ENCODE data around the gene NELL1. TPM values are rescaled to one million over a fixed set of nuclear protein-coding genes. Genes with fewer than 3 reads are reported as not detected.

NELL1 gene
- total RNA-seq, 1 experiment from 2014 or later, result 0.22 TPM

DNA sequence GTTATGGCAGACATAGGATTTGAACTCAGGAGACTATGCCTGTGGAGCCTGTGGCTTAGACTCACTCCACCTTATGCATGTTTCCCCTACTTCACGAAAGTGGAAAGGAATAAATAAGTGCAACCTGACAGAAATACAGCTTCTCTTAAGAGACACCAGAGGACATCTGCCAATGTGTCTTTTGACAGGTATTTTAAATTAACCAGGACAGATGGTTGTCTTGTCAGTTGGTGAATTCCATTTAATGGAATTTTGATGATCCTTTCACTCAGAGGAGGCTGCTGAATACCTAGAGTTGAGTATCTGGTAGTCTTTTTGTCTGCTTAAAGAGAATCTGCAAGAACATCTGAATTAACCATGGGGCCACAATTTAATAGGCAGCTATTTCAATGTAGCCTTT lies 46.1 kb downstream of the NELL1 start:
- Histone ChIP-seq H2BK120ac (ENCODE audit: low read depth, low read length, poor library complexity, severe bottlenecking) (no peak overlapping the region), H3K27ac (ENCODE audit: insufficient read length, low read depth, low read length) (no peak overlapping the region), H3K9ac (ENCODE audit: extremely low read depth, insufficient read length, low read length) (no peak overlapping the region), H3K23me2 (ENCODE audit: insufficient read length, low read depth, low read length, poor library complexity, severe bottlenecking) (no peaks in the 10 kb centered on the region), H2AK5ac (ENCODE audit: insufficient read length, low read length) (no peak overlapping the region), H2AFZ (ENCODE audit: low read length) (no peak overlapping the region), H3K9me3 (ENCODE audit: control insufficient read depth, low read depth, low read length) (no peaks in the 10 kb centered on the region), H4K8ac (replicated peaks; ENCODE audit: insufficient read length, low read depth, low read length) (no peak overlapping the region), H2BK20ac (ENCODE audit: low read depth, low read length, poor library complexity, severe bottlenecking) (no peak overlapping the region), H4K5ac (ENCODE audit: insufficient read length, low read depth, low read length) (no peak overlapping the region), H3K79me1 (ENCODE audit: insufficient read depth, low read depth, low read length, poor library complexity, severe bottlenecking) (no peaks in the 10 kb centered on the region), H3K56ac (ENCODE audit: insufficient read length, low read depth, low read length) (no peak overlapping the region), H2BK5ac (ENCODE audit: insufficient read length, low read length) (no peak overlapping the region), H2BK15ac (ENCODE audit: low read depth, low read length) (no peak overlapping the region), H3K23ac (ENCODE audit: insufficient read length, low read depth, low read length) (no peak overlapping the region), H4K91ac (ENCODE audit: insufficient read length, low read depth, low read length) (no peak overlapping the region), H3K79me2 (ENCODE audit: insufficient read depth, low read length) (no peaks in the 10 kb centered on the region), H3K4me1 (ENCODE audit: insufficient read depth, low read length) (no peaks in the 10 kb centered on the region), H3K4me2 (ENCODE audit: insufficient read depth, insufficient read length, low read length) (no peak overlapping the region), H3K18ac (ENCODE audit: insufficient read length, low read depth, low read length) (no peak overlapping the region), H3K27me3 (ENCODE audit: insufficient read depth, low read length) (no peaks in the 10 kb centered on the region), H3K14ac (ENCODE audit: insufficient read depth, low read length) (no peak overlapping the region), H3T11ph (ENCODE audit: low read length) (no peak overlapping the region), H4K20me1 (ENCODE audit: control insufficient read depth, insufficient read depth, insufficient read length) (no peaks in the 10 kb centered on the region), H2BK12ac (ENCODE audit: insufficient read length, low read depth, low read length) (no peak overlapping the region), H3K4ac (ENCODE audit: low read depth, low read length) (no peak overlapping the region)
- no peaks in the 10 kb centered on the region for H3K9me3 Mint-ChIP-seq
- TF ChIP-seq, protein P1, sequence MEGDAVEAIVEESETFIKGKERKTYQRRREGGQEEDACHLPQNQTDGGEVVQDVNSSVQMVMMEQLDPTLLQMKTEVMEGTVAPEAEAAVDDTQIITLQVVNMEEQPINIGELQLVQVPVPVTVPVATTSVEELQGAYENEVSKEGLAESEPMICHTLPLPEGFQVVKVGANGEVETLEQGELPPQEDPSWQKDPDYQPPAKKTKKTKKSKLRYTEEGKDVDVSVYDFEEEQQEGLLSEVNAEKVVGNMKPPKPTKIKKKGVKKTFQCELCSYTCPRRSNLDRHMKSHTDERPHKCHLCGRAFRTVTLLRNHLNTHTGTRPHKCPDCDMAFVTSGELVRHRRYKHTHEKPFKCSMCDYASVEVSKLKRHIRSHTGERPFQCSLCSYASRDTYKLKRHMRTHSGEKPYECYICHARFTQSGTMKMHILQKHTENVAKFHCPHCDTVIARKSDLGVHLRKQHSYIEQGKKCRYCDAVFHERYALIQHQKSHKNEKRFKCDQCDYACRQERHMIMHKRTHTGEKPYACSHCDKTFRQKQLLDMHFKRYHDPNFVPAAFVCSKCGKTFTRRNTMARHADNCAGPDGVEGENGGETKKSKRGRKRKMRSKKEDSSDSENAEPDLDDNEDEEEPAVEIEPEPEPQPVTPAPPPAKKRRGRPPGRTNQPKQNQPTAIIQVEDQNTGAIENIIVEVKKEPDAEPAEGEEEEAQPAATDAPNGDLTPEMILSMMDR (conservative IDR thresholded peaks at IDR 0.05), result no peak
- no peak for DNase-seq
- H3K36me3 Mint-ChIP-seq (ENCODE audit: insufficient read depth in 1 of 3, low read depth in 3 of 3), result no peaks in the 10 kb centered on the region
- no peak overlapping the region for H3K4me3 Mint-ChIP-seq
- H3K27ac Mint-ChIP-seq, result no peak overlapping the region
- H3K4me1 Mint-ChIP-seq, result no peaks in the 10 kb centered on the region
- no CpG with 5 or more reads among the region's 1 CpG for WGBS (ENCODE audit: extremely low coverage, insufficient read length, low lambda C conversion rate)
- no peaks in the 10 kb centered on the region; the same call in 1 of the 2 replicates for H3K27me3 Mint-ChIP-seq (ENCODE audit: low read depth)

Data from H9 (cell line).